ENCODE results near the gene WDFY3.

- no peak for TF ChIP-seq CTCF (IDR thresholded peaks at IDR 0.05)
- TF ChIP-seq POLR2A (IDR thresholded peaks at IDR 0.05) = no peak
Measured at GRCh38 chr4:84967243-84967690, 777 bp upstream of the WDFY3 start.

All from lower leg skin (tissue), 3 donors.